SK-N-SH treated with all-trans-retinoic acid at 6 μM for 48 hours (cell line): Measurements from ENCODE around the gene COL1A2.
A peak's percentile ranks its signal among the peaks of the same experiment; 100 is the strongest.

Experiments
- ATAC-seq: fragments of 200-7000 bp; cut with Tn5 transposase; 3 replicates; pipeline ENCODE4 v1.9.1; 2020; ENCODE audit warnings: mild to moderate bottlenecking, moderate library complexity
- ARNTL ChIP-seq: fragments of 450-650 bp; formaldehyde crosslinking; IDR thresholded peaks from 2 replicates; pipeline ENCODE4 v1.5.0; 2020; ENCODE audit warnings: low read depth, mild to moderate bottlenecking, moderate library complexity, borderline replicate concordance
- BACH2 ChIP-seq: fragments of 250-450 bp; sonication (Bioruptor Pico); IDR thresholded peaks from 2 replicates; pipeline ENCODE4 v1.9.0; 2021; ENCODE audit warnings: mild to moderate bottlenecking, borderline replicate concordance
- CSDC2 ChIP-seq: fragments of 250-450 bp; sonication (Bioruptor Pico); IDR thresholded peaks from 2 replicates; pipeline ENCODE4 v1.5.0; 2020; ENCODE audit warnings: mild to moderate bottlenecking, moderate library complexity
- ESRRG ChIP-seq: fragments of 250-450 bp; sonication (Bioruptor Pico); IDR thresholded peaks from 2 replicates; pipeline ENCODE4 v1.6.1; 2021; ENCODE audit warnings: mild to moderate bottlenecking
- GLIS3 ChIP-seq: fragments of 250-450 bp; sonication (Bioruptor Pico); IDR thresholded peaks from 2 replicates; pipeline ENCODE4 v1.5.0; 2020; ENCODE audit warnings: mild to moderate bottlenecking, moderate library complexity
- ISL1 ChIP-seq: fragments of 250-450 bp; sonication (Bioruptor Pico); IDR thresholded peaks from 2 replicates; pipeline ENCODE4 v2.1.2; 2022; ENCODE audit warnings: mild to moderate bottlenecking, moderate library complexity
- OSR1 ChIP-seq: fragments of 250-450 bp; sonication (Bioruptor Pico); IDR thresholded peaks from 2 replicates; pipeline ENCODE4 v1.8.0; 2022; ENCODE audit warnings: moderate library complexity, mild to moderate bottlenecking, inconsistent platforms
- PPARA ChIP-seq: fragments of 250-450 bp; sonication (Bioruptor Pico); IDR thresholded peaks from 2 replicates; pipeline ENCODE4 v1.5.0; 2020; ENCODE audit warnings: mild to moderate bottlenecking, borderline replicate concordance
- RARB ChIP-seq: fragments of 250-450 bp; sonication (Bioruptor Pico); IDR thresholded peaks from 2 replicates; pipeline ENCODE4 v1.8.0; 2021; ENCODE audit warnings: mild to moderate bottlenecking, moderate library complexity
- SNAI2 ChIP-seq: fragments of 250-450 bp; sonication (Bioruptor Pico); IDR thresholded peaks from 2 replicates; pipeline ENCODE4 v1.5.0; 2020; ENCODE audit warnings: mild to moderate bottlenecking, moderate library complexity
- TCF4 ChIP-seq: fragments of 250-450 bp; sonication (Bioruptor Pico); IDR thresholded peaks from 2 replicates; pipeline ENCODE4 v1.8.0; 2021; ENCODE audit warnings: mild to moderate bottlenecking, moderate library complexity, borderline replicate concordance
- TOX ChIP-seq: fragments of 250-450 bp; sonication (Bioruptor Pico); IDR thresholded peaks from 2 replicates; pipeline ENCODE4 v1.8.0; 2021; ENCODE audit warnings: mild to moderate bottlenecking, moderate library complexity, borderline replicate concordance
- ZC3H10 ChIP-seq: fragments of 250-450 bp; sonication (Bioruptor Pico); IDR thresholded peaks from 2 replicates; pipeline ENCODE4 v1.5.1; 2021; ENCODE audit warnings: mild to moderate bottlenecking, moderate library complexity
- ZFP3 ChIP-seq: fragments of 250-450 bp; sonication (Bioruptor Pico); IDR thresholded peaks from 2 replicates; pipeline ENCODE4 v1.5.0; 2020; ENCODE audit warnings: mild to moderate bottlenecking, moderate library complexity
- ZFP30 ChIP-seq: fragments of 450-650 bp; formaldehyde crosslinking; IDR thresholded peaks from 2 replicates; pipeline ENCODE4 v1.5.0; 2022; ENCODE audit warnings: mild to moderate bottlenecking, moderate library complexity
- ZNF565 ChIP-seq: fragments of 450-650 bp; formaldehyde crosslinking; conservative IDR thresholded peaks from 2 replicates; pipeline ENCODE4 v1.5.0; 2020; ENCODE audit warnings: low read depth, mild to moderate bottlenecking, moderate library complexity
- ZNF70 ChIP-seq: fragments of 450-650 bp; formaldehyde crosslinking; IDR thresholded peaks from 2 replicates; pipeline ENCODE4 v1.5.0; 2020; ENCODE audit warnings: mild to moderate bottlenecking, moderate library complexity
- ZNF8 ChIP-seq: fragments of 450-650 bp; formaldehyde crosslinking; IDR thresholded peaks from 2 replicates; pipeline ENCODE4 v1.5.0; 2020; ENCODE audit warnings: mild to moderate bottlenecking, moderate library complexity
- TF ChIP-seq, protein P1 (sequence below): fragments of 250-450 bp; sonication (Bioruptor Pico); IDR thresholded peaks from 2 replicates; pipeline ENCODE4 v1.5.1; 2021; ENCODE audit warnings: mild to moderate bottlenecking, moderate library complexity
- TF ChIP-seq, protein P2 (sequence below): fragments of 250-450 bp; sonication (Bioruptor Pico); IDR thresholded peaks from 2 replicates; pipeline ENCODE4 v1.8.0; 2020; ENCODE audit warnings: mild to moderate bottlenecking, moderate library complexity, borderline replicate concordance
- TF ChIP-seq, protein P3 (sequence below): fragments of 250-450 bp; sonication (Bioruptor Pico); IDR thresholded peaks from 2 replicates; pipeline ENCODE4 v1.5.1; 2020; ENCODE audit warnings: low read depth, mild to moderate bottlenecking, moderate library complexity
- TF ChIP-seq, protein P4 (sequence below): fragments of 250-450 bp; sonication (Bioruptor Pico); IDR thresholded peaks from 2 replicates; pipeline ENCODE4 v1.5.0; 2020; ENCODE audit warnings: mild to moderate bottlenecking, moderate library complexity
- TF ChIP-seq, protein P5 (sequence below): fragments of 250-450 bp; sonication (Bioruptor Pico); IDR thresholded peaks from 2 replicates; pipeline ENCODE4 v1.8.0; 2021; ENCODE audit warnings: low read depth, mild to moderate bottlenecking, moderate library complexity, borderline replicate concordance

COL1A2 gene

DNA sequence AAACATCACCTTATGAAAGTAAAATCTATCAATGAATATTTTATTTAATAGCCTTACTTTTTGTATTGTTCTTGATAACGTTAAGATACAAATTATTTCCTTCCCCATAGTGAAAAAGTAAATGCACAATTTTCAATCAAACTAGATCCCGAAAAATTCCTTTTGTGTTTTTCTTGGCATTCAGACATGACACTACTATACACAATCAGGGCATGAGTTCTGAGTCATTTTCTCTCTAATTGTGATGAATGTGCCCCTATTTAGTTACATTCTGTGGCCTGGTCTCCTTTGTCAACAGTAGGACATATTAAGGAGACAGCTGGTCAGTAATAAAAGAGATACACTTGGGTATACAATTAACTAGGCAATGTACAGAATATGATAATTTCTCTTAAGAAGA is 19.8 kb downstream of the COL1A2 start:
- TF ChIP-seq, protein P1, sequence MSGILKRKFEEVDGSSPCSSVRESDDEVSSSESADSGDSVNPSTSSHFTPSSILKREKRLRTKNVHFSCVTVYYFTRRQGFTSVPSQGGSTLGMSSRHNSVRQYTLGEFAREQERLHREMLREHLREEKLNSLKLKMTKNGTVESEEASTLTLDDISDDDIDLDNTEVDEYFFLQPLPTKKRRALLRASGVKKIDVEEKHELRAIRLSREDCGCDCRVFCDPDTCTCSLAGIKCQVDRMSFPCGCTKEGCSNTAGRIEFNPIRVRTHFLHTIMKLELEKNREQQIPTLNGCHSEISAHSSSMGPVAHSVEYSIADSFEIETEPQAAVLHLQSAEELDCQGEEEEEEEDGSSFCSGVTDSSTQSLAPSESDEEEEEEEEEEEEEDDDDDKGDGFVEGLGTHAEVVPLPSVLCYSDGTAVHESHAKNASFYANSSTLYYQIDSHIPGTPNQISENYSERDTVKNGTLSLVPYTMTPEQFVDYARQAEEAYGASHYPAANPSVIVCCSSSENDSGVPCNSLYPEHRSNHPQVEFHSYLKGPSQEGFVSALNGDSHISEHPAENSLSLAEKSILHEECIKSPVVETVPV (CRISPR knock-in tag): 0 out of 2 replicates have a peak, but pooled peaks have one; percentile 67
- TF ChIP-seq ZFP30 (CRISPR knock-in tag) (no peak), ZNF8 (CRISPR knock-in tag) (no peak), ESRRG (CRISPR knock-in tag) (peak; percentile 53; the same call in 1 of the 2 replicates), ARNTL (CRISPR knock-in tag) (no peak), PPARA (no peak), BACH2 (CRISPR knock-in tag) (no peak), SNAI2 (CRISPR knock-in tag) (no peak), OSR1 (CRISPR knock-in tag) (no peak), GLIS3 (no peak), ZNF70 (CRISPR knock-in tag) (no peak), TCF4 (no peak), ZFP3 (CRISPR knock-in tag) (no peak), ZNF565 (CRISPR knock-in tag) (no peak), ISL1 (peak; percentile 94), ZC3H10 (CRISPR knock-in tag) (peak; percentile 65; the same call in 1 of the 2 replicates), CSDC2 (CRISPR knock-in tag) (no peak), RARB (CRISPR knock-in tag) (no peak), TOX (CRISPR knock-in tag) (peak; percentile 60; the same call in 1 of the 2 replicates)
- TF ChIP-seq, protein P2, sequence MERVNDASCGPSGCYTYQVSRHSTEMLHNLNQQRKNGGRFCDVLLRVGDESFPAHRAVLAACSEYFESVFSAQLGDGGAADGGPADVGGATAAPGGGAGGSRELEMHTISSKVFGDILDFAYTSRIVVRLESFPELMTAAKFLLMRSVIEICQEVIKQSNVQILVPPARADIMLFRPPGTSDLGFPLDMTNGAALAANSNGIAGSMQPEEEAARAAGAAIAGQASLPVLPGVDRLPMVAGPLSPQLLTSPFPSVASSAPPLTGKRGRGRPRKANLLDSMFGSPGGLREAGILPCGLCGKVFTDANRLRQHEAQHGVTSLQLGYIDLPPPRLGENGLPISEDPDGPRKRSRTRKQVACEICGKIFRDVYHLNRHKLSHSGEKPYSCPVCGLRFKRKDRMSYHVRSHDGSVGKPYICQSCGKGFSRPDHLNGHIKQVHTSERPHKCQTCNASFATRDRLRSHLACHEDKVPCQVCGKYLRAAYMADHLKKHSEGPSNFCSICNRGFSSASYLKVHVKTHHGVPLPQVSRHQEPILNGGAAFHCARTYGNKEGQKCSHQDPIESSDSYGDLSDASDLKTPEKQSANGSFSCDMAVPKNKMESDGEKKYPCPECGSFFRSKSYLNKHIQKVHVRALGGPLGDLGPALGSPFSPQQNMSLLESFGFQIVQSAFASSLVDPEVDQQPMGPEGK (CRISPR knock-in tag): peak; percentile 61; the same call in 1 of the 2 replicates
- TF ChIP-seq, protein P3, sequence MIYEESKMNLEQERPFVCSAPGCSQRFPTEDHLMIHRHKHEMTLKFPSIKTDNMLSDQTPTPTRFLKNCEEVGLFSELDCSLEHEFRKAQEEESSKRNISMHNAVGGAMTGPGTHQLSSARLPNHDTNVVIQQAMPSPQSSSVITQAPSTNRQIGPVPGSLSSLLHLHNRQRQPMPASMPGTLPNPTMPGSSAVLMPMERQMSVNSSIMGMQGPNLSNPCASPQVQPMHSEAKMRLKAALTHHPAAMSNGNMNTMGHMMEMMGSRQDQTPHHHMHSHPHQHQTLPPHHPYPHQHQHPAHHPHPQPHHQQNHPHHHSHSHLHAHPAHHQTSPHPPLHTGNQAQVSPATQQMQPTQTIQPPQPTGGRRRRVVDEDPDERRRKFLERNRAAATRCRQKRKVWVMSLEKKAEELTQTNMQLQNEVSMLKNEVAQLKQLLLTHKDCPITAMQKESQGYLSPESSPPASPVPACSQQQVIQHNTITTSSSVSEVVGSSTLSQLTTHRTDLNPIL (CRISPR knock-in tag): peak; percentile 71; the same call in 1 of the 2 replicates
- TF ChIP-seq, protein P4, sequence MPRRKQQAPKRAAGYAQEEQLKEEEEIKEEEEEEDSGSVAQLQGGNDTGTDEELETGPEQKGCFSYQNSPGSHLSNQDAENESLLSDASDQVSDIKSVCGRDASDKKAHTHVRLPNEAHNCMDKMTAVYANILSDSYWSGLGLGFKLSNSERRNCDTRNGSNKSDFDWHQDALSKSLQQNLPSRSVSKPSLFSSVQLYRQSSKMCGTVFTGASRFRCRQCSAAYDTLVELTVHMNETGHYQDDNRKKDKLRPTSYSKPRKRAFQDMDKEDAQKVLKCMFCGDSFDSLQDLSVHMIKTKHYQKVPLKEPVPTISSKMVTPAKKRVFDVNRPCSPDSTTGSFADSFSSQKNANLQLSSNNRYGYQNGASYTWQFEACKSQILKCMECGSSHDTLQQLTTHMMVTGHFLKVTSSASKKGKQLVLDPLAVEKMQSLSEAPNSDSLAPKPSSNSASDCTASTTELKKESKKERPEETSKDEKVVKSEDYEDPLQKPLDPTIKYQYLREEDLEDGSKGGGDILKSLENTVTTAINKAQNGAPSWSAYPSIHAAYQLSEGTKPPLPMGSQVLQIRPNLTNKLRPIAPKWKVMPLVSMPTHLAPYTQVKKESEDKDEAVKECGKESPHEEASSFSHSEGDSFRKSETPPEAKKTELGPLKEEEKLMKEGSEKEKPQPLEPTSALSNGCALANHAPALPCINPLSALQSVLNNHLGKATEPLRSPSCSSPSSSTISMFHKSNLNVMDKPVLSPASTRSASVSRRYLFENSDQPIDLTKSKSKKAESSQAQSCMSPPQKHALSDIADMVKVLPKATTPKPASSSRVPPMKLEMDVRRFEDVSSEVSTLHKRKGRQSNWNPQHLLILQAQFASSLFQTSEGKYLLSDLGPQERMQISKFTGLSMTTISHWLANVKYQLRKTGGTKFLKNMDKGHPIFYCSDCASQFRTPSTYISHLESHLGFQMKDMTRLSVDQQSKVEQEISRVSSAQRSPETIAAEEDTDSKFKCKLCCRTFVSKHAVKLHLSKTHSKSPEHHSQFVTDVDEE (CRISPR knock-in tag): no peak
- TF ChIP-seq, protein P5, sequence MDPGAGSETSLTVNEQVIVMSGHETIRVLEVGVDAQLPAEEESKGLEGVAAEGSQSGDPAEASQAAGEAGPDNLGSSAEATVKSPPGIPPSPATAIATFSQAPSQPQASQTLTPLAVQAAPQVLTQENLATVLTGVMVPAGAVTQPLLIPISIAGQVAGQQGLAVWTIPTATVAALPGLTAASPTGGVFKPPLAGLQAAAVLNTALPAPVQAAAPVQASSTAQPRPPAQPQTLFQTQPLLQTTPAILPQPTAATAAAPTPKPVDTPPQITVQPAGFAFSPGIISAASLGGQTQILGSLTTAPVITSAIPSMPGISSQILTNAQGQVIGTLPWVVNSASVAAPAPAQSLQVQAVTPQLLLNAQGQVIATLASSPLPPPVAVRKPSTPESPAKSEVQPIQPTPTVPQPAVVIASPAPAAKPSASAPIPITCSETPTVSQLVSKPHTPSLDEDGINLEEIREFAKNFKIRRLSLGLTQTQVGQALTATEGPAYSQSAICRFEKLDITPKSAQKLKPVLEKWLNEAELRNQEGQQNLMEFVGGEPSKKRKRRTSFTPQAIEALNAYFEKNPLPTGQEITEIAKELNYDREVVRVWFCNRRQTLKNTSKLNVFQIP: no peak; the same call in 1 of the 2 replicates
- ATAC-seq: peak; percentile 68

DNA sequence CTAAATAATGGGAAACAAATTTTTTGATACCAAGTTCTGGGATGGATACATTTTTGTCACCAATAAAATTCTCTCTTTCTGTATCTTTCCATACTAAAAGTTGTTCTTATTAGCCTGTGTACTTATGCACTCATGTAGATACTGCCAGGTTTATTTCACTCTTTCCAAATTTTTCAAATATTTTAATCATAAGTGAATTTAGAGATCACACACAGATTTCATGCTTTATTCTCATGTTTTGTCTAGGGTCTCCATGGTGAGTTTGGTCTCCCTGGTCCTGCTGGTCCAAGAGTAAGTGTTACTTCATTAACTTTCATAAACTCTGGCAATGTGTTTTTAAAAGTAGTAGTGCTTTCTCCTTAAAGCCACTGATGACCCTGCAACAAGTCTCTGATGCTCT is 20.3 kb downstream of the COL1A2 start:
- ATAC-seq: peak; percentile 14; the same call in 1 of the 3 replicates
- TF ChIP-seq OSR1 (CRISPR knock-in tag) (no peak), RARB (CRISPR knock-in tag) (no peak), ARNTL (CRISPR knock-in tag) (no peak), ZNF565 (CRISPR knock-in tag) (no peak), GLIS3 (no peak), ESRRG (CRISPR knock-in tag) (no peak), SNAI2 (CRISPR knock-in tag) (no peak), TOX (CRISPR knock-in tag) (no peak), ZC3H10 (CRISPR knock-in tag) (no peak), PPARA (no peak)
- TF ChIP-seq, protein P1 (CRISPR knock-in tag): no peak
- TF ChIP-seq, protein P5: no peak
